H1 (cell line): ENCODE results near the gene RPS6KC1. TPM values are rescaled to one million over a fixed set of nuclear protein-coding genes. Genes with fewer than 3 reads are reported as not detected.
A peak's percentile ranks its signal among the peaks of the same experiment; 100 is the strongest.

Source experiments
- CTCF ChIA-PET: fragments of 300-600 bp; sonication (Branson Sonifier 250); formaldehyde crosslinking; loops from one replicate; lab custom pipeline; 2021; ENCODE audit not compliant: partially characterized antibody; lab: Charles Lee
- POLR2A ChIA-PET: fragments of 300-600 bp; sonication (Branson Sonifier 250); formaldehyde crosslinking; loops from one replicate; lab custom pipeline; 2021; ENCODE audit warnings: inconsistent platforms; ENCODE audit not compliant: partially characterized antibody; lab: Charles Lee
- DNase-seq, 2 experiments: peaks; one replicate each; pipeline versions ENCODE4 v3.0.0 to v3.0.0-alpha.2; 2010 to 2022; ENCODE audit warnings: low spot score in 2 of 2, low read depth in 1 of 2, mixed read lengths in 1 of 2
- FAIRE-seq: peaks from 2 replicates; lab custom pipeline; 2011; peaks lifted over from hg19 to GRCh38; lab: Jason Lieb, UNC
- H2AFZ ChIP-seq: 2 replicates; pipeline ENCODE4 v1.8.1; 2012; ENCODE audit warnings: low read length, inconsistent platforms
- H2AK5ac ChIP-seq: 2 replicates; pipeline ENCODE4 v1.6.1; 2013; ENCODE audit warnings: low read depth, low read length
- H2BK120ac ChIP-seq: replicated peaks from 2 replicates; pipeline ENCODE3; 2013; ENCODE audit warnings: low read depth, low read length, inconsistent platforms
- H2BK12ac ChIP-seq: 2 replicates; pipeline ENCODE4 v1.6.1; 2013; ENCODE audit warnings: low read depth, low read length
- H2BK15ac ChIP-seq: 2 replicates; pipeline ENCODE4 v1.6.1; 2013; ENCODE audit warnings: low read length
- H2BK20ac ChIP-seq: 2 replicates; pipeline ENCODE4 v1.6.1; 2013; ENCODE audit warnings: low read length
- H2BK5ac ChIP-seq: 2 replicates; pipeline ENCODE4 v1.6.1; 2013; ENCODE audit warnings: low read depth, low read length
- H3K14ac ChIP-seq: 2 replicates; pipeline ENCODE4 v1.6.1; 2013; ENCODE audit warnings: inconsistent platforms; ENCODE audit not compliant: insufficient read length
- H3K18ac ChIP-seq: 2 replicates; pipeline ENCODE4 v1.6.1; 2013; ENCODE audit warnings: low read length; ENCODE audit errors: extremely low read depth
- H3K23ac ChIP-seq: 2 replicates; pipeline ENCODE4 v1.6.1; 2013; ENCODE audit warnings: inconsistent platforms; ENCODE audit not compliant: insufficient read length
- H3K23me2 ChIP-seq: 2 replicates; pipeline ENCODE4 v1.6.1; 2013; ENCODE audit warnings: low read depth, low read length
- H3K27ac ChIP-seq: 2 replicates; pipeline ENCODE4 v1.6.1; 2011; ENCODE audit warnings: low read depth, low read length, inconsistent platforms
- H3K27me3 ChIP-seq, 4 experiments: replicated peaks in 1 of 4; 1 replicate in 1 of 4; 2 replicates in 3 of 4; pipeline versions ENCODE4 v1.6.1 to v1.8.1; 2011 to 2013; ENCODE audit warnings: low read length in 3 of 4, mild to moderate bottlenecking in 3 of 4, inconsistent platforms in 2 of 4, mixed read lengths in 2 of 4, moderate library complexity in 1 of 4; ENCODE audit not compliant: control insufficient read depth in 3 of 4, insufficient read depth in 3 of 4; ENCODE audit errors: extremely low read depth in 1 of 4
- H3K36me3 ChIP-seq, 4 experiments: 2 replicates each; pipeline versions ENCODE4 v1.6.1 to v1.8.1; 2011 to 2013; ENCODE audit warnings: mild to moderate bottlenecking in 4 of 4, low read length in 3 of 4, moderate library complexity in 2 of 4, control low read depth in 1 of 4, inconsistent platforms in 1 of 4; ENCODE audit not compliant: insufficient read depth in 4 of 4, control insufficient read depth in 2 of 4
- H3K4ac ChIP-seq: replicated peaks from 2 replicates; pipeline ENCODE3; 2013; ENCODE audit warnings: low read length, low read depth, mixed read lengths, inconsistent platforms; ENCODE audit not compliant: insufficient read length
- H3K4me1 ChIP-seq, 4 experiments: replicated peaks in 1 of 4; 1 replicate in 1 of 4; 2 replicates in 3 of 4; pipeline versions ENCODE4 v1.6.1 to v1.8.1; 2011 to 2013; ENCODE audit warnings: low read length in 3 of 4, inconsistent platforms in 2 of 4, mixed read lengths in 1 of 4; ENCODE audit not compliant: insufficient read depth in 4 of 4, control insufficient read depth in 3 of 4
- H3K4me2 ChIP-seq, 2 experiments: 2 replicates each; pipeline versions ENCODE4 v1.6.1 to v1.8.1; 2011 to 2013; ENCODE audit warnings: low read depth in 2 of 2, low read length in 2 of 2, control low read depth in 1 of 2, inconsistent platforms in 1 of 2, mild to moderate bottlenecking in 1 of 2; ENCODE audit not compliant: insufficient read depth in 1 of 2
- H3K4me3 ChIP-seq, 4 experiments: fragments of 200-600, 300-600 bp in 1 of 4; sonication (generic), shearing (Covaris generic), sonication (Bioruptor Twin) in 1 of 4; 2 replicates each; pipeline versions ENCODE4 v1.5.1 to v1.8.1; 2011 to 2016; ENCODE audit warnings: low read length in 4 of 4, low read depth in 3 of 4, control low read depth in 2 of 4, inconsistent platforms in 2 of 4, mild to moderate bottlenecking in 2 of 4, mixed read lengths in 1 of 4, moderate library complexity in 1 of 4; ENCODE audit not compliant: insufficient read depth in 2 of 4; ENCODE audit errors: extremely low read depth in 1 of 4
- H3K56ac ChIP-seq: replicated peaks from 2 replicates; pipeline ENCODE3; 2013; ENCODE audit warnings: low read depth, mild to moderate bottlenecking, mixed read lengths, low read length, inconsistent platforms; ENCODE audit not compliant: insufficient read length
- H3K79me1 ChIP-seq: 2 replicates; pipeline ENCODE4 v1.6.1; 2013; ENCODE audit warnings: low read depth, low read length, control low read depth
- H3K79me2 ChIP-seq, 2 experiments: 2 replicates each; pipeline versions ENCODE4 v1.6.1 to v1.8.1; 2012 to 2013; ENCODE audit warnings: low read length in 2 of 2, mild to moderate bottlenecking in 2 of 2, inconsistent platforms in 1 of 2; ENCODE audit not compliant: insufficient read depth in 2 of 2, control insufficient read depth in 1 of 2
- H3K9ac ChIP-seq, 4 experiments: replicated peaks in 1 of 4; 1 replicate in 1 of 4; 2 replicates in 3 of 4; pipeline versions ENCODE4 v1.6.1 to v1.8.1; 2011 to 2013; ENCODE audit warnings: low read depth in 3 of 4, low read length in 3 of 4, control low read depth in 2 of 4, mild to moderate bottlenecking in 2 of 4, moderate library complexity in 2 of 4, inconsistent platforms in 1 of 4; ENCODE audit errors: extremely low read depth in 1 of 4
- H3K9me3 ChIP-seq, 2 experiments: 2 replicates each; pipeline versions ENCODE4 v1.6.1 to v1.8.1; 2012 to 2013; ENCODE audit warnings: mild to moderate bottlenecking in 2 of 2, moderate library complexity in 2 of 2, control low read depth in 1 of 2, inconsistent platforms in 1 of 2, low read depth in 1 of 2, low read length in 1 of 2, mixed read lengths in 1 of 2; ENCODE audit not compliant: insufficient read depth in 2 of 2
- H4K20me1 ChIP-seq, 2 experiments: replicated peaks in 1 of 2; 2 replicates each; pipeline versions ENCODE3 to v1.8.1; 2011 to 2013; ENCODE audit warnings: inconsistent platforms in 2 of 2, low read length in 2 of 2, mild to moderate bottlenecking in 1 of 2; ENCODE audit not compliant: insufficient read depth in 2 of 2, control insufficient read depth in 1 of 2
- H4K5ac ChIP-seq: 2 replicates; pipeline ENCODE4 v1.6.1; 2013; ENCODE audit warnings: low read length, low read depth, mixed read lengths, inconsistent platforms; ENCODE audit not compliant: insufficient read length
- H4K8ac ChIP-seq: 2 replicates; pipeline ENCODE4 v1.8.0; 2013; ENCODE audit warnings: mild to moderate bottlenecking, moderate library complexity, low read length, inconsistent platforms; ENCODE audit not compliant: insufficient read depth; ENCODE audit errors: extremely low read depth
- H4K91ac ChIP-seq: replicated peaks from 2 replicates; pipeline ENCODE3; 2013; ENCODE audit warnings: low read length, mixed read lengths, inconsistent platforms; ENCODE audit not compliant: insufficient read length
- MAFK ChIP-seq: IDR thresholded peaks from 2 replicates; pipeline ENCODE4 v1.6.1; 2012; ENCODE audit warnings: low read depth, mild to moderate bottlenecking, improper control_type of control experiment, low read length
- TAF7 ChIP-seq: optimal IDR thresholded peaks from 2 replicates; pipeline ENCODE3; 2011; ENCODE audit warnings: low read depth, mild to moderate bottlenecking, inconsistent platforms, low read length, moderate library complexity, borderline replicate concordance
- WGBS, 2 experiments: shearing (Covaris generic) in 1 of 2; methylation state at CpG; one replicate each; pipeline versions ENCODE4 v1.1.6 to v1.1.7; 2013 to 2015; ENCODE audit warnings: low lambda C conversion rate in 2 of 2, mixed read lengths in 2 of 2, inconsistent platforms in 1 of 2, low coverage in 1 of 2, missing lambda C conversion rate in 1 of 2; ENCODE audit not compliant: insufficient replicate concordance in 2 of 2, insufficient coverage in 1 of 2, insufficient read length in 1 of 2; ENCODE audit errors: extremely low coverage in 1 of 2, missing lambda C conversion rate in 1 of 2; 5-methylcytosine and 5-hydroxymethylcytosine counted together
- polyA plus RNA-seq, 7 experiments: library from polyadenylated mRNA; depleted of rRNA in 3 of 7; stranded (reverse) in 5 of 7; unstranded in 2 of 7; fragments of >200 nt in 5 of 7; fragments of 200-250 nt in 2 of 7; gene quantifications; 1 replicate in 5 of 7; 2 replicates in 1 of 7; 4 replicates in 1 of 7; pipeline versions ENCODE4 v1.2.1 to v1.2.3, GENCODE V29; 2011 to 2013; ENCODE audit warnings: missing spikeins in 2 of 7, mixed read lengths in 2 of 7
- total RNA-seq: library from RNA; stranded (reverse); fragmentation: NEBNext Ultra II Directional; extraction: Animal tissue kit (Norgen Biotek cat#: 25700); gene quantifications from 2 replicates; pipeline ENCODE4 v1.2.1, GENCODE V29; 2021

RPS6KC1 gene
- total and polyA plus RNA-seq, 2 of the 8 experiments (the other 6 are each of a cell fraction or from before 2014, with no cell fraction given) = 4.9 to 17.6 TPM

- H3K4ac ChIP-seq = no peak overlapping the region
- DNase-seq = no peak
- WGBS, 2 experiments = 83% methylated on average over 4 of the region's 4 CpGs; no CpG with 5 or more reads in 1 of the 2 experiments
Measured at GRCh38 chr1:213110349-213111300, 59.6 kb downstream of the RPS6KC1 start.

More at GRCh38 chr1:213110349-213111300, 59.6 kb downstream of the RPS6KC1 start:
- peaks cover 0 to 6% (median 0%) of the 10 kb centered on the region in 4 experiments; a peak in 1 of 7 replicates for H3K4me1 ChIP-seq
- ChIA-PET POLR2A (no interaction called here), CTCF (interaction anchor here (0.6 to 1.4 kb wide), 3 partner anchors 11 to 1104 kb away, joined by 3 to 4 read pairs (median 4); no protein-coding TSS in a partner anchor)
- no peak overlapping the region for H2BK120ac ChIP-seq
- no peaks in the 10 kb centered on the region for H3K79me1 ChIP-seq
- no peak overlapping the region for H3K4me3 ChIP-seq
- H3K18ac ChIP-seq = no peak overlapping the region
- no peak for FAIRE-seq
- H2AFZ ChIP-seq = no peak overlapping the region
- H3K4me2 ChIP-seq = no peak overlapping the region
- H3K9ac ChIP-seq = no peak overlapping the region
- no peaks in the 10 kb centered on the region for H4K20me1 ChIP-seq
- no peak overlapping the region for H2BK12ac ChIP-seq
- no peak overlapping the region for H3K14ac ChIP-seq
- TF ChIP-seq MAFK (peak; percentile 49; the same call in 1 of the 2 replicates), TAF7 (no peak)
- H3K27me3 ChIP-seq = no peaks in the 10 kb centered on the region
- H4K8ac ChIP-seq = no peak overlapping the region
- no peak overlapping the region for H4K5ac ChIP-seq
- H2BK15ac ChIP-seq = no peak overlapping the region; the same call in 1 of the 2 replicates
- no peaks in the 10 kb centered on the region for H3K79me2 ChIP-seq
- no peak overlapping the region for H2BK20ac ChIP-seq
- H3K23ac ChIP-seq = no peak overlapping the region
- H2BK5ac ChIP-seq = no peak overlapping the region
- H3K27ac ChIP-seq = no peak overlapping the region
- no peak overlapping the region for H2AK5ac ChIP-seq
- no peak overlapping the region for H3K56ac ChIP-seq
- H3K36me3 ChIP-seq = no peaks in the 10 kb centered on the region
- no peaks in the 10 kb centered on the region for H3K23me2 ChIP-seq
- no peak overlapping the region for H4K91ac ChIP-seq
- no peaks in the 10 kb centered on the region for H3K9me3 ChIP-seq
